HG03354 (cell line): Measurements from ENCODE around the gene PRSS21.

Source experiments
- ATAC-seq: cut with Tn5 transposase; IDR thresholded peaks from one replicate; pipeline ENCODE4 v1.9.1; 2021; ENCODE audit warnings: mild to moderate bottlenecking; ENCODE audit not compliant: unreplicated experiment, poor library complexity, severe bottlenecking

Gene PRSS21

DNA sequence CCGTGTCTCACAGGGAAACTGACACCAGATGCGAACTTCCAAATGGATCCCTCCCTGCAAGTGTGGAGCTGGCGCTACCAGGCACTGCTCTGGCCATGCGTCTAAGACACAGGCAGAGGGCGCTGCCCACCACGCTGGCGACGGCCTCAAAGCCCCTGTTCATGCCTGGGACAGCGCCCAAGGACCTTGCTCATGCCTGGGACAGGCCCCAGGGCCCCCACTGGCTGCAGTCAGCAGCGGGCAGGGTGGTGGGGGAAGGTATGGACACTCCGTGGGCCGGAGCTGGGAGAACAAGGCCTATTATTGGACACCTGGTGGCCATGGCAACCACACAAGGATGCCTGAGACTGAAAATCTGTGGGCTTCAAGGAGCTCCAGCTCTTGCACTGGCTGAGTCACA, 21.9 kb downstream of the PRSS21 start:
- no peak for ATAC-seq

DNA sequence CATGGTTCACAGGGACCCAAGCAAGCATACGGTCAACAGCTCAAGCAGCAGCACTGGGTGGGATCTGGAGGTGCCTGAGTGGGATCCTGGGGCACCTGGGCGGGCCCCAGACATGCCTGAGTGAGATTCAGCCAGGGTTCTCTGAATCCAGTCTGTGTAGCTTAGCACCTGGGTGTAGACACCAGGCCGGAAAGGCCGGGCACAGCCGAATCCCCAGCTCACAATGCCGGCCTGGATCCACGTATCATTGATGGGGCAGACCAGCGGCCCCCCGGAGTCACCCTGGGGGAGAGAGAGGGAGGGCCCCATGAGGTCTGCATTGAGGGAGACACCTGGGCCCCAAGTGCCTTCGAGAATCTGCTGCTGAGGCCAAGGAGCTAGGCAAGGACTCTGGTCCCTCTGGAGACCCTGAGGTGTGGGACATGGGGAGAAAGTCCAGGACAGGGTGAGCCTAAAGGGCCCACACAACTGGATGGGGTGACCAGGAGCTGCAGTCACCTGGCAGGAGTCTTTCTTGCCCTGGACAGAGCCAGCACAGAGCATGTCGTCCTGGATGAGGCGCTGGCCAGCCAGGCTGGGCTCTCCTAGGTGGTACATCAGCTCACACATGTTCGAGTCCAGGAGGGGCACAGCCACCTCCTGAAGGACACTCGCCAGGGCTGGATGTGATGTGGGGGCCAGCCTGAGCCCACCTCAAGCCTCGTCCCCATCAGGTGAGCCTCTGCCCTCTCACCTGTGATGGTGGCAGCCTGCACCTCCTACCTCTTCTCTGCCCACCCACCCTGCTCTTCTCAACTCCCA, 22.8 kb downstream of the PRSS21 start:
- no peak for ATAC-seq

DNA sequence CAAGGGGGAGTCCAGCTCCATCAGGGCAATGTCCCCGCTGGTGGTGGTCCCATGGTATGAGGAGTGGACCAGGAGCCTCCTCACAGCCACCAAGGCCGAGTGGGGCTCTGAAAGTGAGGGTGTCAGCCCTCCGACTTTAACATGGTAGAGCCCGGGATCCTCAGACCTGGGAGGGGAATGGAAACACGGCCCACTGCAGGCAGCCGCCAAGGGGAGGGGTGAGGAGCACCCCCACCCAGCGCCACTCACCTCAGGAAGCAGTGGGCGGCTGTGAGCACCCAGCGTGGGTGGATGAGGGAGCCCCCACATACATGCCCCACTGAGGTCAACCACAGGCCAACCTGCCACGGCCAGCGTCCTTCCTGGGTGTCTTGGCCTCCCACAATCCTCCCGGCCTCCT, 23.9 kb downstream of the PRSS21 start:
- ATAC-seq: no peak

DNA sequence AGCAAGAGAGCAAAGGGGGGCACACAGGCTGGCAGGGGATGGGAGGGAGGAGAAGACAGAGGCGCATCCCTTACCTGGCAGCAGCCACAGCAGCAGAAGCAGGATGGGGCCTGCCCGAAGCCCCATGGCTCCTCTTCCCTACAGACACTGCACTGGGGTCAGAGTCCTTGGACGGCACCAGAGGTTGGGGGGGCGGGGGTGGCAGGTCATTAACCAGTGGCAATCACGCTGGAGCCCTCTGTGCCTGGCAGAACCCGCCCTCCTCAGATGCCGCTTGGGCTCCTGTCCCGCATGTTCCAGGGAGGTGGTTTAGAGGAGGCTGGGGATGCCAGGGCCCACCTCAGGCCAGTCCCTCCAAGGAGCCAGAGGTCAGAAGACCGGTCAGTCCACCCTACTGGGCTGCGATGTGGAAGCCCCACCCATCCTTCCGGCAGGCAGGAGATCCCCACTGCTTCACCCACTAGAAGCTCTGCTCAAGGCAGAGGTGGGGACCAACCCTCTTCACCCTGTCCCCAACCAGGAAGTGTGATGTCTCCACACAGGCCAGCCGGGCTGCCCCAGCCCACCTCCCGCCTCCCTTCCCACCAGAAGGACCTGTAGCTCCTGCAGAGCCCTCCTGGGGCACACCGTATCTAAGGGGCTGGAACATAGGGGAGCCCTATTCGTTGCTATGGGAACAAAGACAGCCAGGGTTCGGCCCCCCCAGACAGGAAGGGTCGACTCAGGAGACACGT, 24.7 kb downstream of the PRSS21 start:
- ATAC-seq: no peak

DNA sequence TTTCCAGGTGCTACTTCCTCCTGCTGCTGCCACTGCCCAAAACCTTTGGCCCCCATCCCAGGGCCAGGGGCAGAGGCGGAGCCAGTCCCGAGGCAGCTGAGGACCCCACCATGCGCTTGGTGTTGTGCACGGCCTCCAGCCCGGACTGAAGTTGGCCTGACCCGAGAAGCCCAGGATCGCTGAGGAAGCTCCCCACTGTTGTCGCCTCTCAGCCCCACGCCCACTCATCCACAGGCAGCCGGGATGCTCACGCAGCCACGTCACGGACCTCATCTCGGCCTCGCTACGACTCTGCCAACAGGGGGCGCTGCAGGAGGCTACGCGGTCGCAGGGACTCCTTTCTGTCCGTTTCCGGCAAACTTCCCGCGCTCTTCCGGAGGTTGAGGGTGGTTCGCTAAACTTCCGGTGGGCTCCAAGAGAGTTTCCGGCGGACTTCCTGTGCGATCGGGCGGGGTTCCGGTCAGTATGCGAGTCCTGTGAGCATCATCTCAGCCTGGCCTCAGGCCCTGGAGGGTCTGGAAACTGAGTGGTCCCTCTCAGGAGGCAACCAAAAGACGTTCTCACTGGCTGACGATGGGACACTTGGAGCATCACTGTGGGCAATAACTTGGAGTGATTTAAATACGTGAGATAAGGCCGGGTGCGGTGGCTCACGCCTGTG, 25.4 kb downstream of the PRSS21 start:
- no peak for ATAC-seq

GRCh38 chr16:2843526-2843925, 26.5 kb downstream of the PRSS21 start:
- no peak for ATAC-seq

- no peak for ATAC-seq
Observed at GRCh38 chr16:2845116-2845515, 28.1 kb downstream of the PRSS21 start.

DNA sequence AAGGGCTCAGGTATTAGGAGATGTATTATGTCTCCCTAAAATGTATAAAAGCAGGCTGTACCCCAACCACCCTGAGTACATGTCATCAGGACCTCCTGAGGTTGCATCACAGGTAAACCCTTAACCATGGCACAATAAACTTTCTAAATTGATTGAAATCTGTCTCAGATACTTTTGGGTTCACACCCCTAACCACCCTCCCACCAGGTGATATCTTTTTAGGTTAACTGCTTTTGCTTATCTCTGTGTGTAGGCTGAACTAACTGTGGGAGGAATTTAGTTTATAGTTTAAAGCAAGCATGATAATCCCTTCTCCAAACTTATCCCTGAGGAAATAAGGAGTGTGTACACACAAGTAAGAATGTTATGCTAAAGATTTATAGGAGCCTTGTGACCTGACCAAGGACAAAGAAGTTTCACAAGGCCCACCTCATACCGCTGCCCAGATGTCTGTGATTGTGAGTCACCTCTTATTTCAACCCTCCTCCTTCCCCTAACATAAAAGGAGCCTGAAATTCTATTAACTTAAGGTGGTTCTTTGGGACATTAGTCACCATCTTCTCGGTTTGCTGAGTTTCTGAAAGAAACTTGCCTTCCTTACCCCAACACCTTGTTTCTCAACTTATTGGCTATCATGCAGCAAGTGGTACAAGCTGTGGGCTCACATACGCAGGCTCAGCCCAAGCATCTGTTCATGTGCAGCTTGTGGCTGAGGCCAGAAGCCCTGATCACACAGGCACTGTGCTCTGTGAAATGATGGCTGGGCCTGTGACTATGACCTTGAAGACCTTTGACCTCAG, 29.7 kb downstream of the PRSS21 start:
- ATAC-seq: no peak

- no peak for ATAC-seq
Observed at GRCh38 chr16:2848933-2849725, 32.1 kb downstream of the PRSS21 start.

- no peak for ATAC-seq
Observed at GRCh38 chr16:2852003-2852730, 35.1 kb downstream of the PRSS21 start.

GRCh38 chr16:2852731-2853507, 35.9 kb downstream of the PRSS21 start:
- no peak for ATAC-seq

GRCh38 chr16:2853531-2854073, 36.6 kb downstream of the PRSS21 start:
- no peak for ATAC-seq

- no peak for ATAC-seq
Observed at GRCh38 chr16:2854700-2855309, 37.8 kb downstream of the PRSS21 start.

DNA sequence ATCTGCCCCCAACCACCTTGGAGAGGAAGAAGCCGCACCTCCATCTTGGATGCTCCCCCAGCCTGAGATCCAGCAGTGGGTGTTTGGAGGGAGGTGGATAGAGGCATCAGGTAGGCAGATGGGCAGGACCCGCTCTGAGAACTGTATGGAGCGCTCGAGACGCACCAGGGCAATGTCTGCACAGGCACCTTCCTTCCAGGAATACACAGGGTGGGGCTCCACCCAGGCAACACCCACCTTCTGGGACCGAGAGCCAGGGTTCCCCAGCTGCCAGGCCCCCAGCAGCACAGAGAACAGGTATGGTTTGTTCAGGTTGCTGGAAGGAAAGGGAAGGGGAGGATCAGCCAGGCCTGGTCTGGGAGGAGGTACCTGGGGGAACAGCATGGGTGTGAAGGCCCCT, 38.5 kb downstream of the PRSS21 start:
- ATAC-seq: no peak

GRCh38 chr16:2856061-2856670, 39.1 kb downstream of the PRSS21 start:
- no peak for ATAC-seq

GRCh38 chr16:2856686-2857450, 39.8 kb downstream of the PRSS21 start:
- ATAC-seq: no peak
